ENCODE measurements around the gene ANP32E. TPM values are rescaled to one million over a fixed set of nuclear protein-coding genes. Genes with fewer than 3 reads are reported as not detected.

ANP32E gene
- polyA plus RNA-seq, 1 donor (not counting 4 experiments of a cell fraction or from before 2014, with no cell fraction given): 18.9 TPM

- H2AFZ ChIP-seq (ENCODE audit: control insufficient read depth, low read length): no peak overlapping the region
- no peaks in the 10 kb centered on the region for H3K79me2 ChIP-seq (ENCODE audit: control insufficient read depth, insufficient read depth, low read length)
- no peaks in the 10 kb centered on the region for H3K9me3 ChIP-seq (ENCODE audit: control insufficient read depth, low read depth, low read length)
- H3K27ac ChIP-seq (ENCODE audit: control insufficient read depth, insufficient read depth, low read length): no peak overlapping the region
- H3K4me1 ChIP-seq (ENCODE audit: control insufficient read depth, extremely low read depth, insufficient read depth, low read length): peaks cover 10% of the 10 kb centered on the region
- dilution Hi-C loops (cut with MboI; ENCODE audit: extremely low pct_ligation_motif_present, low sequenced_read_pairs): no loop called here
- TF ChIP-seq, protein P1, sequence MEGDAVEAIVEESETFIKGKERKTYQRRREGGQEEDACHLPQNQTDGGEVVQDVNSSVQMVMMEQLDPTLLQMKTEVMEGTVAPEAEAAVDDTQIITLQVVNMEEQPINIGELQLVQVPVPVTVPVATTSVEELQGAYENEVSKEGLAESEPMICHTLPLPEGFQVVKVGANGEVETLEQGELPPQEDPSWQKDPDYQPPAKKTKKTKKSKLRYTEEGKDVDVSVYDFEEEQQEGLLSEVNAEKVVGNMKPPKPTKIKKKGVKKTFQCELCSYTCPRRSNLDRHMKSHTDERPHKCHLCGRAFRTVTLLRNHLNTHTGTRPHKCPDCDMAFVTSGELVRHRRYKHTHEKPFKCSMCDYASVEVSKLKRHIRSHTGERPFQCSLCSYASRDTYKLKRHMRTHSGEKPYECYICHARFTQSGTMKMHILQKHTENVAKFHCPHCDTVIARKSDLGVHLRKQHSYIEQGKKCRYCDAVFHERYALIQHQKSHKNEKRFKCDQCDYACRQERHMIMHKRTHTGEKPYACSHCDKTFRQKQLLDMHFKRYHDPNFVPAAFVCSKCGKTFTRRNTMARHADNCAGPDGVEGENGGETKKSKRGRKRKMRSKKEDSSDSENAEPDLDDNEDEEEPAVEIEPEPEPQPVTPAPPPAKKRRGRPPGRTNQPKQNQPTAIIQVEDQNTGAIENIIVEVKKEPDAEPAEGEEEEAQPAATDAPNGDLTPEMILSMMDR (optimal IDR thresholded peaks at IDR 0.05 in 1 of 3, IDR thresholded peaks at IDR 0.05 in 1 of 3, conservative IDR thresholded peaks at IDR 0.05 in 1 of 3; ENCODE audit: extremely low read depth in 1 of 3, insufficient read depth in 2 of 3, low read length in 3 of 3): no peak
- no peak for TF ChIP-seq EZH2 (IDR thresholded peaks at IDR 0.05; ENCODE audit: low read length)
- FAIRE-seq: no peak
- H4K20me1 ChIP-seq (ENCODE audit: control insufficient read depth, extremely low read depth, insufficient read depth, low read length): no peaks in the 10 kb centered on the region
- no peaks in the 10 kb centered on the region for H3K36me3 ChIP-seq (ENCODE audit: control insufficient read depth in 2 of 2, extremely low read depth in 1 of 2, insufficient read depth in 2 of 2, low read length in 2 of 2)
- no peak overlapping the region for H3K4me3 ChIP-seq (ENCODE audit: control insufficient read depth in 2 of 3, extremely low read depth in 1 of 3, insufficient read depth in 2 of 3, low read depth in 1 of 3, low read length in 3 of 3)
- DNase-seq (ENCODE audit: low read depth, low spot score): no peak
- H3K4me2 ChIP-seq (ENCODE audit: control insufficient read depth, extremely low read depth, insufficient read depth, low read depth, low read length): no peak overlapping the region
- H3K27me3 ChIP-seq (ENCODE audit: control insufficient read depth, extremely low read depth, insufficient read depth, low read length): no peaks in the 10 kb centered on the region
- H3K9me1 ChIP-seq (ENCODE audit: control insufficient read depth, extremely low read depth, insufficient read depth, low read length): no peaks in the 10 kb centered on the region
- no peak overlapping the region for H3K9ac ChIP-seq (ENCODE audit: control insufficient read depth, extremely low read depth, insufficient read depth, low read length)
These were observed 53.7 kb downstream of the ANP32E start for GRCh38 chr1:150182247-150182646.

- Histone ChIP-seq H2AFZ (ENCODE audit: control insufficient read depth, low read length) (no peak overlapping the region), H3K9ac (ENCODE audit: control insufficient read depth, extremely low read depth, insufficient read depth, low read length) (no peak overlapping the region), H3K4me3 (ENCODE audit: control insufficient read depth in 2 of 3, extremely low read depth in 1 of 3, insufficient read depth in 2 of 3, low read depth in 1 of 3, low read length in 3 of 3) (no peak overlapping the region), H3K9me1 (ENCODE audit: control insufficient read depth, extremely low read depth, insufficient read depth, low read length) (no peaks in the 10 kb centered on the region), H3K27me3 (ENCODE audit: control insufficient read depth, extremely low read depth, insufficient read depth, low read length) (no peaks in the 10 kb centered on the region), H3K9me3 (ENCODE audit: control insufficient read depth, low read depth, low read length) (no peaks in the 10 kb centered on the region), H3K79me2 (ENCODE audit: control insufficient read depth, insufficient read depth, low read length) (no peaks in the 10 kb centered on the region), H3K4me2 (ENCODE audit: control insufficient read depth, extremely low read depth, insufficient read depth, low read depth, low read length) (no peak overlapping the region), H3K36me3 (ENCODE audit: control insufficient read depth in 2 of 2, extremely low read depth in 1 of 2, insufficient read depth in 2 of 2, low read length in 2 of 2) (no peaks in the 10 kb centered on the region), H3K27ac (ENCODE audit: control insufficient read depth, insufficient read depth, low read length) (no peak overlapping the region), H4K20me1 (ENCODE audit: control insufficient read depth, extremely low read depth, insufficient read depth, low read length) (no peaks in the 10 kb centered on the region), H3K4me1 (ENCODE audit: control insufficient read depth, extremely low read depth, insufficient read depth, low read length) (peaks cover 6% of the 10 kb centered on the region)
- no peak for FAIRE-seq
- DNase-seq (ENCODE audit: low read depth, low spot score): no peak
- dilution Hi-C loops (cut with MboI; ENCODE audit: extremely low pct_ligation_motif_present, low sequenced_read_pairs): no loop called here
- no peak for TF ChIP-seq EZH2 (IDR thresholded peaks at IDR 0.05; ENCODE audit: low read length)
- TF ChIP-seq, protein P1 (optimal IDR thresholded peaks at IDR 0.05 in 1 of 3, IDR thresholded peaks at IDR 0.05 in 1 of 3, conservative IDR thresholded peaks at IDR 0.05 in 1 of 3; ENCODE audit: extremely low read depth in 1 of 3, insufficient read depth in 2 of 3, low read length in 3 of 3): no peak
These were observed 55.4 kb downstream of the ANP32E start for GRCh38 chr1:150180474-150180873.

Data from keratinocyte (primary cell).